Mesenchymal stem cell (in vitro differentiated cells and primary cell): ENCODE measurements around the gene TBX21.

Experiments
- DNase-seq: peaks from one replicate; pipeline ENCODE4 v3.0.0-alpha.2; 2013
- H2AFZ ChIP-seq: one replicate; pipeline ENCODE4 v1.6.1; 2013; ENCODE audit warnings: low read depth, mild to moderate bottlenecking, control low read depth, inconsistent platforms, low read length, moderate library complexity
- H2AK5ac ChIP-seq: 2 replicates; pipeline ENCODE4 v1.6.1; 2013; ENCODE audit warnings: low read length, moderate library complexity, mild to moderate bottlenecking, inconsistent platforms; ENCODE audit not compliant: severe bottlenecking
- H2BK120ac ChIP-seq: one replicate; pipeline ENCODE4 v1.6.1; 2013; ENCODE audit warnings: low read depth, mild to moderate bottlenecking, inconsistent platforms, low read length, moderate library complexity
- H2BK12ac ChIP-seq, 2 experiments: one replicate each; pipeline ENCODE4 v1.6.1; 2013; ENCODE audit warnings: inconsistent platforms in 2 of 2, low read length in 2 of 2, mild to moderate bottlenecking in 2 of 2, moderate library complexity in 2 of 2, control low read depth in 1 of 2
- H2BK15ac ChIP-seq: one replicate; pipeline ENCODE4 v1.6.1; 2013; ENCODE audit warnings: mild to moderate bottlenecking, low read depth, inconsistent platforms; ENCODE audit not compliant: poor library complexity, severe bottlenecking
- H2BK5ac ChIP-seq: 2 replicates; pipeline ENCODE4 v1.6.1; 2013; ENCODE audit warnings: low read depth, mild to moderate bottlenecking, low read length, control low read depth, inconsistent platforms; ENCODE audit not compliant: poor library complexity, severe bottlenecking
- H3K14ac ChIP-seq, 2 experiments: one replicate each; pipeline ENCODE4 v1.6.1; 2013; ENCODE audit warnings: inconsistent platforms in 2 of 2, low read length in 2 of 2, control low read depth in 1 of 2, mild to moderate bottlenecking in 1 of 2, moderate library complexity in 1 of 2
- H3K18ac ChIP-seq, 2 experiments: one replicate each; pipeline ENCODE4 v1.6.1; 2013; ENCODE audit warnings: inconsistent platforms in 2 of 2, low read length in 2 of 2, control low read depth in 1 of 2, low read depth in 1 of 2, mild to moderate bottlenecking in 1 of 2
- H3K23ac ChIP-seq, 2 experiments: one replicate each; pipeline ENCODE4 v1.6.1; 2013; ENCODE audit warnings: inconsistent platforms in 2 of 2, low read length in 2 of 2, mild to moderate bottlenecking in 2 of 2, moderate library complexity in 2 of 2, control low read depth in 1 of 2
- H3K27ac ChIP-seq: 2 replicates; pipeline ENCODE4 v1.5.1; 2013; ENCODE audit warnings: mild to moderate bottlenecking, moderate library complexity, low read length, control low read depth, inconsistent platforms; ENCODE audit not compliant: poor library complexity, severe bottlenecking
- H3K27me3 ChIP-seq, 2 experiments: 2 replicates each; pipeline versions ENCODE4 v1.6.1 to v1.7.0; 2013; ENCODE audit warnings: low read length in 2 of 2, mild to moderate bottlenecking in 2 of 2, moderate library complexity in 2 of 2, control low read depth in 1 of 2, inconsistent platforms in 1 of 2; ENCODE audit not compliant: control insufficient read depth in 1 of 2, insufficient read depth in 1 of 2
- H3K36me3 ChIP-seq, 2 experiments: 2 replicates each; pipeline versions ENCODE4 v1.6.1 to v1.7.0; 2013; ENCODE audit warnings: low read length in 2 of 2, control low read depth in 1 of 2, inconsistent platforms in 1 of 2, low read depth in 1 of 2, mild to moderate bottlenecking in 1 of 2; ENCODE audit not compliant: insufficient read depth in 2 of 2, control insufficient read depth in 1 of 2
- H3K4ac ChIP-seq, 2 experiments: one replicate each; pipeline ENCODE4 v1.6.1; 2013; ENCODE audit warnings: inconsistent platforms in 2 of 2, low read length in 2 of 2, mild to moderate bottlenecking in 2 of 2, moderate library complexity in 2 of 2, control low read depth in 1 of 2, low read depth in 1 of 2
- H3K4me1 ChIP-seq: 2 replicates; pipeline ENCODE4 v1.6.1; 2013; ENCODE audit warnings: low read depth, low read length, control low read depth; ENCODE audit not compliant: control insufficient read depth, insufficient read depth
- H3K4me2 ChIP-seq: 2 replicates; pipeline ENCODE4 v1.6.1; 2013; ENCODE audit warnings: low read length, mild to moderate bottlenecking, inconsistent platforms; ENCODE audit not compliant: poor library complexity, severe bottlenecking
- H3K4me3 ChIP-seq, 2 experiments: 2 replicates each; pipeline versions ENCODE4 v1.5.1 to v1.7.0; 2013; ENCODE audit warnings: low read length in 2 of 2, mild to moderate bottlenecking in 2 of 2, control low read depth in 1 of 2, low read depth in 1 of 2; ENCODE audit not compliant: insufficient read depth in 1 of 2
- H3K79me1 ChIP-seq: replicated peaks from 2 replicates; pipeline ENCODE4 v1.6.1; 2013; ENCODE audit warnings: mild to moderate bottlenecking, control low read depth, low read length, inconsistent platforms; ENCODE audit not compliant: poor library complexity, severe bottlenecking
- H3K9ac ChIP-seq: 2 replicates; pipeline ENCODE4 v1.7.0; 2013; ENCODE audit warnings: mild to moderate bottlenecking, low read length, moderate library complexity
- H3K9me3 ChIP-seq: 2 replicates; pipeline ENCODE4 v1.7.0; 2013; ENCODE audit warnings: mild to moderate bottlenecking, low read length; ENCODE audit not compliant: control insufficient read depth
- H4K8ac ChIP-seq: one replicate; pipeline ENCODE4 v1.6.1; 2013; ENCODE audit warnings: inconsistent platforms, mild to moderate bottlenecking, low read length, moderate library complexity
- H4K91ac ChIP-seq: one replicate; pipeline ENCODE4 v1.6.1; 2013; ENCODE audit warnings: mild to moderate bottlenecking, low read length, inconsistent platforms
- WGBS: methylation state at CpG from one replicate; pipeline ENCODE4 v1.1.7; 2013; ENCODE audit warnings: mixed read lengths; 5-methylcytosine and 5-hydroxymethylcytosine counted together

The TBX21 gene

GRCh38 chr17:47703191-47703591, 29.8 kb upstream of the TBX21 start:
- 75% methylated on average over 4 of the region's 15 CpGs for WGBS
- Histone ChIP-seq H2AFZ (no peak overlapping the region), H3K4ac (no peak overlapping the region), H3K36me3 (peaks cover 63 to 71% of the 10 kb centered on the region in 2 experiments), H4K91ac (peak overlapping the region; percentile 20), H3K14ac (no peak overlapping the region), H3K79me1 (peaks cover 4% of the 10 kb centered on the region), H2AK5ac (no peak overlapping the region), H3K9ac (no peak overlapping the region), H2BK5ac (no peak overlapping the region), H3K4me3 (no peak overlapping the region), H3K27me3 (no peaks in the 10 kb centered on the region), H3K23ac (no peak overlapping the region), H2BK12ac (no peak overlapping the region), H3K18ac (no peak overlapping the region), H3K27ac (no peak overlapping the region), H2BK15ac (no peak overlapping the region), H2BK120ac (no peak overlapping the region), H3K4me2 (no peak overlapping the region), H3K9me3 (no peaks in the 10 kb centered on the region), H4K8ac (no peak overlapping the region), H3K4me1 (peaks cover 18% of the 10 kb centered on the region)
- no peak for DNase-seq

GRCh38 chr17:47703671-47704070, 29.4 kb upstream of the TBX21 start:
- Histone ChIP-seq H3K27ac (no peak overlapping the region), H3K36me3 (peaks cover 58 to 70% of the 10 kb centered on the region in 2 experiments), H3K23ac (no peak overlapping the region), H4K8ac (no peak overlapping the region), H2AK5ac (no peak overlapping the region), H2BK5ac (no peak overlapping the region), H3K9ac (no peak overlapping the region), H3K4ac (no peak overlapping the region), H2AFZ (no peak overlapping the region), H3K4me2 (no peak overlapping the region), H3K4me3 (no peak overlapping the region), H3K14ac (no peak overlapping the region), H2BK12ac (no peak overlapping the region), H3K79me1 (peaks cover 4% of the 10 kb centered on the region), H2BK120ac (no peak overlapping the region), H3K4me1 (peaks cover 18% of the 10 kb centered on the region), H3K27me3 (no peaks in the 10 kb centered on the region), H3K9me3 (no peaks in the 10 kb centered on the region), H2BK15ac (no peak overlapping the region), H3K18ac (no peak overlapping the region), H4K91ac (no peak overlapping the region)
- WGBS = 94% methylated on average over 4 of the region's 5 CpGs
- no peak for DNase-seq

GRCh38 chr17:47704116-47704515, 28.9 kb upstream of the TBX21 start:
- Histone ChIP-seq H3K18ac (no peak overlapping the region), H3K9ac (no peak overlapping the region), H3K4me1 (peaks cover 18% of the 10 kb centered on the region), H2AFZ (no peak overlapping the region), H4K91ac (no peak overlapping the region), H2AK5ac (no peak overlapping the region), H3K9me3 (no peaks in the 10 kb centered on the region), H2BK12ac (no peak overlapping the region), H3K4me2 (no peak overlapping the region), H3K36me3 (peaks cover 55 to 73% of the 10 kb centered on the region in 2 experiments), H2BK5ac (no peak overlapping the region), H2BK120ac (no peak overlapping the region), H3K79me1 (peaks cover 4% of the 10 kb centered on the region), H2BK15ac (peak overlapping the region; percentile 13), H3K14ac (no peak overlapping the region), H3K27ac (no peak overlapping the region), H3K23ac (no peak overlapping the region), H4K8ac (no peak overlapping the region), H3K27me3 (no peaks in the 10 kb centered on the region), H3K4me3 (no peak overlapping the region), H3K4ac (no peak overlapping the region)
- WGBS = 85% methylated on average over 14 of the region's 14 CpGs
- DNase-seq = no peak

- H4K91ac ChIP-seq = no peak overlapping the region
- no peaks in the 10 kb centered on the region for H3K27me3 ChIP-seq
- H3K27ac ChIP-seq = no peak overlapping the region
- no peak overlapping the region for H3K23ac ChIP-seq
- H2AFZ ChIP-seq = no peak overlapping the region
- H2BK15ac ChIP-seq = no peak overlapping the region
- DNase-seq = no peak
- H3K9ac ChIP-seq = no peak overlapping the region
- 80% methylated on average over 6 of the region's 6 CpGs for WGBS
- no peak overlapping the region for H3K4me3 ChIP-seq
- peaks cover 55 to 71% of the 10 kb centered on the region in 2 experiments for H3K36me3 ChIP-seq
- H3K14ac ChIP-seq = no peak overlapping the region
- H2AK5ac ChIP-seq = no peak overlapping the region
- H3K4me2 ChIP-seq = no peak overlapping the region
- peaks cover 4% of the 10 kb centered on the region for H3K79me1 ChIP-seq
- H2BK120ac ChIP-seq = no peak overlapping the region
- no peak overlapping the region for H2BK5ac ChIP-seq
- H2BK12ac ChIP-seq = no peak overlapping the region
- H3K4ac ChIP-seq = no peak overlapping the region
- no peaks in the 10 kb centered on the region for H3K9me3 ChIP-seq
- H4K8ac ChIP-seq = no peak overlapping the region
- H3K18ac ChIP-seq = no peak overlapping the region
- H3K4me1 ChIP-seq = peaks cover 18% of the 10 kb centered on the region
Observed at GRCh38 chr17:47704736-47705135, 28.3 kb upstream of the TBX21 start.
